ENCODE measurements around the gene ADNP. TPM values are rescaled to one million over a fixed set of nuclear protein-coding genes. Genes with fewer than 3 reads are reported as not detected.
"Not testable (repeated sequence)": the region's sequence is repeated elsewhere in the genome, so short reads cannot be mapped to it uniquely, and the experiment has no call there.

Gene ADNP
- total RNA-seq, 1 donor from 2014 or later, result 46.4 TPM

- DNase-seq, result no peak
These were observed 31.0 kb downstream of the ADNP start for GRCh38 chr20:50900261-50900660.

- no peak for DNase-seq
These were observed 32.8 kb downstream of the ADNP start for GRCh38 chr20:50898475-50898874.

GRCh38 chr20:50895111-50895830 is 36.0 kb downstream of the ADNP start:
- no peak for DNase-seq

GRCh38 chr20:50893620-50894019 is 37.6 kb downstream of the ADNP start:
- DNase-seq, result no peak

GRCh38 chr20:50892394-50892793 is 38.8 kb downstream of the ADNP start:
- no peak for DNase-seq

- no peak for DNase-seq
These were observed 40.1 kb downstream of the ADNP start for GRCh38 chr20:50891138-50891537.

- no peak for DNase-seq
These were observed 43.7 kb downstream of the ADNP start for GRCh38 chr20:50887576-50887975.

GRCh38 chr20:50886184-50886790 is 45.0 kb downstream of the ADNP start:
- DNase-seq, result no peak

- DNase-seq, result no peak
These were observed 45.5 kb downstream of the ADNP start for GRCh38 chr20:50885781-50886180.

GRCh38 chr20:50885068-50885467 is 46.2 kb downstream of the ADNP start:
- no peak for DNase-seq

GRCh38 chr20:50883856-50884255 is 47.4 kb downstream of the ADNP start:
- no peak for DNase-seq

- not testable (repeated sequence) for DNase-seq
These were observed 49.3 kb downstream of the ADNP start for GRCh38 chr20:50881759-50882424.

- DNase-seq, result no peak
These were observed 51.3 kb downstream of the ADNP start for GRCh38 chr20:50879649-50880550.

- no peak for DNase-seq
These were observed 53.9 kb downstream of the ADNP start for GRCh38 chr20:50877232-50877743.

- DNase-seq, result no peak
These were observed 54.4 kb downstream of the ADNP start for GRCh38 chr20:50876816-50877215.

- no peak for DNase-seq
These were observed 55.1 kb downstream of the ADNP start for GRCh38 chr20:50876063-50876685.

GRCh38 chr20:50874758-50875665 is 56.2 kb downstream of the ADNP start:
- no peak for DNase-seq

GRCh38 chr20:50874111-50874757 is 57.0 kb downstream of the ADNP start:
- no peak for DNase-seq

GRCh38 chr20:50873585-50873984 is 57.7 kb downstream of the ADNP start:
- no peak for DNase-seq

All from skin of body (tissue), 2 donors.